Stimulated activated naive CD8-positive, alpha-beta T cell treated with anti-CD3 and anti-CD28 coated beads, Interleukin-15, Interleukin-2, amounts not matched to agents 100 U/mL and 50 U/mL, for 24 hours (primary cell): Measurements from ENCODE around the gene WDR59.
"Not testable (repeated sequence)": the region's sequence is repeated elsewhere in the genome, so short reads cannot be mapped to it uniquely, and the experiment has no call there.

Experiments
- ATAC-seq: fragments of 150-1000 bp; cut with Tn5 transposase; one replicate; pipeline ENCODE4 v1.10.0; 2021
- DNase-seq: peaks from one replicate; pipeline ENCODE4 v3.0.0; 2021

Gene WDR59

GRCh38 chr16:75012380-75013081 is 27.6 kb upstream of the WDR59 start:
- DNase-seq (no peak), ATAC-seq (no peak)

GRCh38 chr16:75011634-75012307 is 26.8 kb upstream of the WDR59 start:
- peak; percentile 54 for DNase-seq
- ATAC-seq, result peak; percentile 97

GRCh38 chr16:75010427-75010826 is 25.5 kb upstream of the WDR59 start:
- no peak for DNase-seq
- ATAC-seq, result no peak

- DNase-seq (no peak), ATAC-seq (no peak)
Measured at GRCh38 chr16:75007443-75007842, 22.5 kb upstream of the WDR59 start.

- DNase-seq (no peak), ATAC-seq (no peak)
Measured at GRCh38 chr16:75005697-75006096, 20.8 kb upstream of the WDR59 start.

GRCh38 chr16:75004460-75004859 is 19.5 kb upstream of the WDR59 start:
- no peak for DNase-seq
- ATAC-seq, result no peak

GRCh38 chr16:75003931-75004330 is 19.0 kb upstream of the WDR59 start:
- ATAC-seq (no peak), DNase-seq (no peak)

- ATAC-seq (no peak), DNase-seq (no peak)
Measured at GRCh38 chr16:75002474-75002873, 17.6 kb upstream of the WDR59 start.

- DNase-seq (no peak), ATAC-seq (no peak)
Measured at GRCh38 chr16:75000481-75001081, 15.7 kb upstream of the WDR59 start.

- DNase-seq, result peak; percentile 46
- peak; percentile 29 for ATAC-seq
Measured at GRCh38 chr16:74999609-75000480, 14.9 kb upstream of the WDR59 start.

- peak; percentile 12 for ATAC-seq
- peak; percentile 40 for DNase-seq
Measured at GRCh38 chr16:74999219-74999608, 14.3 kb upstream of the WDR59 start.

GRCh38 chr16:74998481-74999218 is 13.7 kb upstream of the WDR59 start, which contains the start of gene ZNRF1:
TSS of gene ZNRF1 (plus strand) at chr16:74999024. CDS start at chr16:74999672, 648 bp downstream.
- peak; percentile 81 for ATAC-seq
- DNase-seq, result peak; percentile 90

- ATAC-seq (no peak), DNase-seq (no peak)
Measured at GRCh38 chr16:74997042-74997491, 12.1 kb upstream of the WDR59 start.

- DNase-seq, result no peak
- no peak for ATAC-seq
Measured at GRCh38 chr16:74995986-74996385, 11.1 kb upstream of the WDR59 start.

GRCh38 chr16:74991593-74992403 is 6.9 kb upstream of the WDR59 start:
- ATAC-seq (no peak), DNase-seq (no peak)

GRCh38 chr16:74991268-74991592 is 6.3 kb upstream of the WDR59 start:
- no peak for ATAC-seq

GRCh38 chr16:74990832-74991231 is 5.9 kb upstream of the WDR59 start:
- no peak for DNase-seq
- ATAC-seq, result no peak

More at GRCh38 chr16:74991268-74991592, 6.3 kb upstream of the WDR59 start:
- no peak for DNase-seq

- not testable (repeated sequence) for ATAC-seq, DNase-seq
Measured at GRCh38 chr16:74989864-74990263, 4.9 kb upstream of the WDR59 start.

GRCh38 chr16:74987027-74987681 is 2.2 kb upstream of the WDR59 start:
- ATAC-seq (no peak), DNase-seq (no peak)

- no peak for DNase-seq
- no peak for ATAC-seq
Measured at GRCh38 chr16:74984194-74984528, 762 bp downstream of the WDR59 start.
